Keratinocyte (primary cell): ENCODE measurements around the gene FCSK. TPM values are rescaled to one million over a fixed set of nuclear protein-coding genes. Genes with fewer than 3 reads are reported as not detected.

ENCODE experiments used
- DNase-seq: peaks from one replicate; pipeline ENCODE4 v3.0.0-alpha.2; 2011; ENCODE audit warnings: low read depth, missing footprints, low spot score
- FAIRE-seq: peaks from 2 replicates; lab custom pipeline; 2011; peaks lifted over from hg19 to GRCh38; lab: Jason Lieb, UNC
- H2AFZ ChIP-seq: 2 replicates; pipeline ENCODE4 v1.6.0; 2012; ENCODE audit warnings: low read length, control low read depth, inconsistent platforms; ENCODE audit not compliant: control insufficient read depth
- H3K27ac ChIP-seq: 2 replicates; pipeline ENCODE4 v1.5.1; 2011; ENCODE audit warnings: low read length; ENCODE audit not compliant: control insufficient read depth, insufficient read depth
- H3K27me3 ChIP-seq: 3 replicates; pipeline ENCODE4 v1.6.0; 2011; ENCODE audit warnings: low read length; ENCODE audit not compliant: control insufficient read depth, insufficient read depth; ENCODE audit errors: extremely low read depth
- H3K36me3 ChIP-seq, 2 experiments: 2 replicates in 1 of 2; 3 replicates in 1 of 2; pipeline ENCODE4 v1.5.1; 2011; ENCODE audit warnings: low read length in 2 of 2, mild to moderate bottlenecking in 1 of 2; ENCODE audit not compliant: control insufficient read depth in 2 of 2, insufficient read depth in 2 of 2; ENCODE audit errors: extremely low read depth in 1 of 2
- H3K4me1 ChIP-seq: 3 replicates; pipeline ENCODE4 v1.5.1; 2011; ENCODE audit warnings: low read length; ENCODE audit not compliant: control insufficient read depth, insufficient read depth; ENCODE audit errors: extremely low read depth
- H3K4me2 ChIP-seq: 3 replicates; pipeline ENCODE4 v1.6.0; 2011; ENCODE audit warnings: low read depth, low read length; ENCODE audit not compliant: control insufficient read depth, insufficient read depth; ENCODE audit errors: extremely low read depth
- H3K4me3 ChIP-seq, 3 experiments: fragments of 200-600 bp in 1 of 3; sonication (generic) in 1 of 3; 2 replicates in 2 of 3; 3 replicates in 1 of 3; pipeline ENCODE4 v1.5.1; 2011 to 2016; ENCODE audit warnings: low read length in 3 of 3, mild to moderate bottlenecking in 3 of 3, control low read depth in 2 of 3, inconsistent platforms in 1 of 3, low read depth in 1 of 3, mixed read lengths in 1 of 3, mixed run types in 1 of 3, moderate library complexity in 1 of 3; ENCODE audit not compliant: control insufficient read depth in 2 of 3, insufficient read depth in 2 of 3; ENCODE audit errors: extremely low read depth in 1 of 3
- H3K79me2 ChIP-seq: 2 replicates; pipeline ENCODE4 v1.6.0; 2012; ENCODE audit warnings: low read length; ENCODE audit not compliant: control insufficient read depth, insufficient read depth
- H3K9ac ChIP-seq: 3 replicates; pipeline ENCODE4 v1.6.0; 2011; ENCODE audit warnings: low read length; ENCODE audit not compliant: control insufficient read depth, insufficient read depth; ENCODE audit errors: extremely low read depth
- H3K9me1 ChIP-seq: 3 replicates; pipeline ENCODE4 v1.6.0; 2011; ENCODE audit warnings: low read length; ENCODE audit not compliant: control insufficient read depth, insufficient read depth; ENCODE audit errors: extremely low read depth
- H3K9me3 ChIP-seq: 2 replicates; pipeline ENCODE4 v1.5.1; 2012; ENCODE audit warnings: low read depth, low read length; ENCODE audit not compliant: control insufficient read depth
- H4K20me1 ChIP-seq: 3 replicates; pipeline ENCODE4 v1.6.0; 2011; ENCODE audit warnings: low read length; ENCODE audit not compliant: control insufficient read depth, insufficient read depth; ENCODE audit errors: extremely low read depth
- EZH2 ChIP-seq: IDR thresholded peaks from one replicate; pipeline ENCODE4 v1.6.1; 2012; ENCODE audit warnings: inconsistent platforms, mild to moderate bottlenecking, low read length, moderate library complexity
- dilution Hi-C: fragments of 300-500 bp; cut with MboI; formaldehyde crosslinking; loops from one replicate; pipeline ENCODE4 v1.7.0; 2020; ENCODE audit warnings: low sequenced_read_pairs; ENCODE audit not compliant: extremely low pct_ligation_motif_present
- polyA plus RNA-seq, 5 experiments: library from polyadenylated mRNA; depleted of rRNA in 3 of 5; stranded (reverse) in 3 of 5; stranded (forward) in 1 of 5; unstranded in 1 of 5; fragments of >200 nt; gene quantifications; 1 replicate in 1 of 5; 2 replicates in 3 of 5; 3 replicates in 1 of 5; pipeline versions ENCODE4 v1.2.1 to v1.2.3, GENCODE V29; 2011 to 2012; ENCODE audit warnings: missing spikeins in 2 of 5, low read depth in 1 of 5, low replicate concordance in 1 of 5
- TF ChIP-seq, protein P1 (sequence below), 3 experiments: IDR thresholded peaks in 1 of 3; conservative IDR thresholded peaks in 1 of 3; optimal IDR thresholded peaks in 1 of 3; 2 replicates in 2 of 3; 3 replicates in 1 of 3; pipeline versions ENCODE3 to v1.5.1; 2011; ENCODE audit warnings: low read length in 3 of 3, mild to moderate bottlenecking in 3 of 3, moderate library complexity in 2 of 3, control low read depth in 1 of 3, inconsistent platforms in 1 of 3; ENCODE audit not compliant: insufficient read depth in 2 of 3; ENCODE audit errors: extremely low read depth in 1 of 3

The FCSK gene
- polyA plus RNA-seq, 1 donor (not counting 4 experiments of a cell fraction or from before 2014, with no cell fraction given), result 6.5 TPM

DNA sequence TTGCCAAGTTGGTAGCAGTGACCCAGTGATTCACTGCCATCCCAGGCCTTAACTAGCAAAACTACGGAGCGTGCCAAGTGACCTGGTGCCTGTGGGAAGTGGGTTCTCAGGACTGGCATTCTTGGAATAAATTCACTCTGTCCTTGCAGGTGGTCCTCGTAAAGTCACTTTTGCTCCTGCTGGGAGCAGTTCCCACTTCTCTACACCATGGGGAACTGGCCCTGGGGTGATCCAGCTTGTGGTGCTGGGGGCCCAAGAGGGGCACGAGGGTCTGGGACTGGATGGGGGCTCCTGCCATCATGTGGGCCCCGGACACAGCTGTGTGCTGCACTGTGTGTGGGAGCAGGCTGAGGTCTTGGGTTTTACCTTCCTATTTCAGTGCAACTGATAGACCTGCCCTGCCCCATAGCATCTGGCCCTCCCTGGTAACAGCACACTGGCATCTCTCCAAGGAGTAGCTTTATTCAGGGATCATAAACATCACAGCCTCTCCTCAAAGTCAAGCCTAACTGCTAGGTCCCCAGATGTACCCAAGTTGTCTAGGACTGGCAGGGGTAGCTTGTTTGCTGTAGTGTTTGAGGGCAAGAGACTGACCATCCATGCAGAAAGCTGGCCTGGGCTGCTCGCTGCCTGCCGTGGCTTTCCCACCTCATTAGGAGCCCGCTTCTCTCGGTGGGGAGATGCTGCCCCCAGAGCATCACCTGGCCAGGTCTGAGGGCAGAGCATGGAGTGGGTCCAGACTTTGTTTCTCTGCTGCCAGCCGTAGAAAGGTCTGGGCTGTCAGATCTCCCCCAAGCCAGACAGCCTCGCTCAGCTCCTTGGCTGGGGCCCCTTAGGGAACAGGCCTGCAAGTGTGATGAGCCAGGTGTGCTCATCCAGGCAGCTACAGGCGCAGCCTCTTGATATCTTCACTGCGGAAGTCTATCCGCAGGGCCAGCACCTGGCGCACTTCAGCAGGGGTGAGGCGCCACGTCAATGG is 26.0 kb downstream of the FCSK start:
- peaks cover 14 to 25% of the 10 kb centered on the region in 2 experiments for H3K36me3 ChIP-seq
- dilution Hi-C loops, result no loop called here
- no peak for TF ChIP-seq EZH2
- TF ChIP-seq, protein P1, sequence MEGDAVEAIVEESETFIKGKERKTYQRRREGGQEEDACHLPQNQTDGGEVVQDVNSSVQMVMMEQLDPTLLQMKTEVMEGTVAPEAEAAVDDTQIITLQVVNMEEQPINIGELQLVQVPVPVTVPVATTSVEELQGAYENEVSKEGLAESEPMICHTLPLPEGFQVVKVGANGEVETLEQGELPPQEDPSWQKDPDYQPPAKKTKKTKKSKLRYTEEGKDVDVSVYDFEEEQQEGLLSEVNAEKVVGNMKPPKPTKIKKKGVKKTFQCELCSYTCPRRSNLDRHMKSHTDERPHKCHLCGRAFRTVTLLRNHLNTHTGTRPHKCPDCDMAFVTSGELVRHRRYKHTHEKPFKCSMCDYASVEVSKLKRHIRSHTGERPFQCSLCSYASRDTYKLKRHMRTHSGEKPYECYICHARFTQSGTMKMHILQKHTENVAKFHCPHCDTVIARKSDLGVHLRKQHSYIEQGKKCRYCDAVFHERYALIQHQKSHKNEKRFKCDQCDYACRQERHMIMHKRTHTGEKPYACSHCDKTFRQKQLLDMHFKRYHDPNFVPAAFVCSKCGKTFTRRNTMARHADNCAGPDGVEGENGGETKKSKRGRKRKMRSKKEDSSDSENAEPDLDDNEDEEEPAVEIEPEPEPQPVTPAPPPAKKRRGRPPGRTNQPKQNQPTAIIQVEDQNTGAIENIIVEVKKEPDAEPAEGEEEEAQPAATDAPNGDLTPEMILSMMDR (optimal IDR thresholded peaks at IDR 0.05 in 1 of 3, IDR thresholded peaks at IDR 0.05 in 1 of 3, conservative IDR thresholded peaks at IDR 0.05 in 1 of 3; ENCODE audit: extremely low read depth in 1 of 3, insufficient read depth in 2 of 3, low read length in 3 of 3), result no peak
- H3K27me3 ChIP-seq, result no peaks in the 10 kb centered on the region
- no peak overlapping the region for H3K27ac ChIP-seq
- H3K4me2 ChIP-seq, result no peak overlapping the region
- no peak overlapping the region for H3K9ac ChIP-seq
- H3K4me1 ChIP-seq, result peaks cover 60% of the 10 kb centered on the region
- no peaks in the 10 kb centered on the region for H3K9me1 ChIP-seq
- no peak overlapping the region for H3K4me3 ChIP-seq
- no peaks in the 10 kb centered on the region for H4K20me1 ChIP-seq
- DNase-seq (no peak), FAIRE-seq (no peak)
- no peak overlapping the region for H2AFZ ChIP-seq
- no peaks in the 10 kb centered on the region for H3K79me2 ChIP-seq
- no peaks in the 10 kb centered on the region for H3K9me3 ChIP-seq

DNA sequence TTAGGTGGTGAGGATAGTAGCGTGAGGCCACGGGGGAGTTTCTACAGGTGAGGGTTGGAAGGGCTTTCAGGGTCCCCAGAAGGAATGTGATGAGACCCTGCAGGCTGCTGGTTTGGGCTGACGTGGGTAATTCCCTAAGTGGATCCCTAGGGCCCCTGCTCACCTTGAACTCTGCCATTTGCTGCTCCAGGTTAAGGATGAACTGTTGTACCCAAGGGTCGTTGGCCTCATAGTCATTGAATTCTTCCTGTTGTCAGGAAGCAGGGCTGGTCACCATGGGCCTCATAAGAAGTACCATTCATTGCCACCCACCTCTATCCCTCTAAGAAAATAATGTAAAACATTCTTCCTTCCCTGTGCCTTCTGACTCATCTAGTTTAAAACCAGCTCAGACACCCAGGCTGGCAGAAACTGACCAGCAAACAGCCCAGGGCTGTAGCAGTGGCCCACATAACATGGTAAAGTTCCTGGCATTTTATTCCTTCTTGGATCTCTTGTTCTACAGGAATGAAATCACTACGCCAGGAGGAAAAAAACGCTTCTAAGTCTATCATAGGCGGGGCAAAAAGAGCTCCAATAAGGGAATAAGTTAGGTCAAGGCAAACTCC is 27.6 kb downstream of the FCSK start:
- no peak overlapping the region for H3K9ac ChIP-seq
- peak overlapping the region; percentile 26 for H3K27ac ChIP-seq
- dilution Hi-C loops, result no loop called here
- H4K20me1 ChIP-seq, result no peaks in the 10 kb centered on the region
- H3K79me2 ChIP-seq, result no peaks in the 10 kb centered on the region
- no peaks in the 10 kb centered on the region for H3K9me1 ChIP-seq
- H3K4me3 ChIP-seq, result no peak overlapping the region
- H3K27me3 ChIP-seq, result no peaks in the 10 kb centered on the region
- peaks cover 14 to 27% of the 10 kb centered on the region in 2 experiments for H3K36me3 ChIP-seq
- H2AFZ ChIP-seq, result no peak overlapping the region
- H3K4me1 ChIP-seq, result peaks cover 44% of the 10 kb centered on the region
- DNase-seq (no peak), FAIRE-seq (peak; percentile 93)
- TF ChIP-seq, protein P1 (optimal IDR thresholded peaks at IDR 0.05 in 1 of 3, IDR thresholded peaks at IDR 0.05 in 1 of 3, conservative IDR thresholded peaks at IDR 0.05 in 1 of 3; ENCODE audit: extremely low read depth in 1 of 3, insufficient read depth in 2 of 3, low read length in 3 of 3), result no peak
- no peak for TF ChIP-seq EZH2
- no peaks in the 10 kb centered on the region for H3K9me3 ChIP-seq
- H3K4me2 ChIP-seq, result peak overlapping the region; percentile 27
